ENCODE measurements around the gene GRID1.

The GRID1 gene

GRCh38 chr10:86334488-86335085 lies 32.0 kb downstream of the GRID1 start:
- DNase-seq: no peak

GRCh38 chr10:86333826-86334487 lies 32.6 kb downstream of the GRID1 start:
- DNase-seq: no peak

GRCh38 chr10:86331861-86332260 lies 34.7 kb downstream of the GRID1 start:
- no peak for DNase-seq

GRCh38 chr10:86330778-86331763 lies 35.5 kb downstream of the GRID1 start:
- no peak for DNase-seq

GRCh38 chr10:86329896-86330680 lies 36.5 kb downstream of the GRID1 start:
- no peak for DNase-seq

GRCh38 chr10:86329093-86329710 lies 37.4 kb downstream of the GRID1 start:
- DNase-seq: no peak

GRCh38 chr10:86327954-86328725 lies 38.5 kb downstream of the GRID1 start:
- no peak for DNase-seq

GRCh38 chr10:86325158-86325557 lies 41.4 kb downstream of the GRID1 start:
- DNase-seq: no peak

GRCh38 chr10:86321568-86321967 lies 45.0 kb downstream of the GRID1 start:
- DNase-seq: no peak

- DNase-seq: no peak
Observed at GRCh38 chr10:86319676-86320075, 46.9 kb downstream of the GRID1 start.

- no peak for DNase-seq
Observed at GRCh38 chr10:86317949-86318725, 48.5 kb downstream of the GRID1 start.

GRCh38 chr10:86316990-86317389 lies 49.6 kb downstream of the GRID1 start:
- DNase-seq: no peak

- DNase-seq: no peak
Observed at GRCh38 chr10:86316274-86316835, 50.2 kb downstream of the GRID1 start.

GRCh38 chr10:86315549-86315942 lies 51.0 kb downstream of the GRID1 start:
- no peak for DNase-seq

- no peak for DNase-seq
Observed at GRCh38 chr10:86314616-86315548, 51.7 kb downstream of the GRID1 start.

- no peak for DNase-seq
Observed at GRCh38 chr10:86313621-86314041, 53.0 kb downstream of the GRID1 start.

GRCh38 chr10:86312701-86313270 lies 53.8 kb downstream of the GRID1 start:
- DNase-seq: no peak

GRCh38 chr10:86311906-86312305 lies 54.7 kb downstream of the GRID1 start:
- DNase-seq: no peak

GRCh38 chr10:86311190-86311589 lies 55.4 kb downstream of the GRID1 start:
- DNase-seq: no peak
